Stimulated activated CD8-positive, alpha-beta memory T cell treated with anti-CD3 and anti-CD28 coated beads, Interleukin-4, amount 100 ng/mL, for 48 hours (primary cell): ENCODE results near the gene TLCD3B.
"Not testable (repeated sequence)": the region's sequence is repeated elsewhere in the genome, so short reads cannot be mapped to it uniquely, and the experiment has no call there.

ENCODE experiments used
- DNase-seq: peaks from one replicate; pipeline ENCODE4 v3.0.0-alpha.2; 2020

TLCD3B gene

GRCh38 chr16:30025156-30025555, 5.9 kb downstream of the TLCD3B start:
- DNase-seq, result no peak

GRCh38 chr16:30024451-30024850, 6.6 kb downstream of the TLCD3B start:
- DNase-seq, result no peak

GRCh38 chr16:30023586-30023985, 7.5 kb downstream of the TLCD3B start:
- no peak for DNase-seq

- DNase-seq, result no peak
Observed at GRCh38 chr16:30022887-30023286, 8.2 kb downstream of the TLCD3B start, which contains the start of gene C16orf92. Gene C16orf92 (plus strand): TSS chr16:30023198. CDS start chr16:30023341, 143 bp downstream.

GRCh38 chr16:30018731-30019158, 12.3 kb downstream of the TLCD3B start:
- no peak for DNase-seq

GRCh38 chr16:30017937-30018336, 13.1 kb downstream of the TLCD3B start:
- DNase-seq, result not testable (repeated sequence)

- DNase-seq, result no peak
Observed at GRCh38 chr16:30017277-30017656, 13.8 kb downstream of the TLCD3B start.

- no peak for DNase-seq
Observed at GRCh38 chr16:30016555-30017276, 14.4 kb downstream of the TLCD3B start.

GRCh38 chr16:30015450-30015849, 15.6 kb downstream of the TLCD3B start:
- DNase-seq, result not testable (repeated sequence)

- DNase-seq, result not testable (repeated sequence)
Observed at GRCh38 chr16:30012598-30012997, 18.5 kb downstream of the TLCD3B start.

- no peak for DNase-seq
Observed at GRCh38 chr16:30011714-30012504, 19.2 kb downstream of the TLCD3B start.

GRCh38 chr16:30010844-30011713, 20.0 kb downstream of the TLCD3B start, which contains the start of gene DOC2A:
Gene DOC2A (minus strand): TSS chr16:30011027. CDS start chr16:30010222, 805 bp downstream.
- DNase-seq, result no peak

GRCh38 chr16:30009990-30010843, 20.9 kb downstream of the TLCD3B start:
- DNase-seq, result no peak

- DNase-seq, result no peak
Observed at GRCh38 chr16:30009085-30009862, 21.8 kb downstream of the TLCD3B start.

- no peak for DNase-seq
Observed at GRCh38 chr16:30007378-30007895, 23.6 kb downstream of the TLCD3B start.

- DNase-seq, result no peak
Observed at GRCh38 chr16:30006659-30007377, 24.3 kb downstream of the TLCD3B start.

GRCh38 chr16:30006095-30006473, 25.0 kb downstream of the TLCD3B start:
- DNase-seq, result no peak

GRCh38 chr16:30005341-30006094, 25.6 kb downstream of the TLCD3B start:
- no peak for DNase-seq

- no peak for DNase-seq
Observed at GRCh38 chr16:30004811-30005242, 26.2 kb downstream of the TLCD3B start.

- DNase-seq, result no peak
Observed at GRCh38 chr16:30004424-30004776, 26.7 kb downstream of the TLCD3B start.
